NCI-H748 treated with DMSO at 0.1 percent for 48 hours (cell line): ENCODE data around the gene STPG3.

Experiments
- DNase-seq: peaks from one replicate; lab custom pipeline; 2025; lab: John Stamatoyannopoulos, UW

Gene STPG3

DNA sequence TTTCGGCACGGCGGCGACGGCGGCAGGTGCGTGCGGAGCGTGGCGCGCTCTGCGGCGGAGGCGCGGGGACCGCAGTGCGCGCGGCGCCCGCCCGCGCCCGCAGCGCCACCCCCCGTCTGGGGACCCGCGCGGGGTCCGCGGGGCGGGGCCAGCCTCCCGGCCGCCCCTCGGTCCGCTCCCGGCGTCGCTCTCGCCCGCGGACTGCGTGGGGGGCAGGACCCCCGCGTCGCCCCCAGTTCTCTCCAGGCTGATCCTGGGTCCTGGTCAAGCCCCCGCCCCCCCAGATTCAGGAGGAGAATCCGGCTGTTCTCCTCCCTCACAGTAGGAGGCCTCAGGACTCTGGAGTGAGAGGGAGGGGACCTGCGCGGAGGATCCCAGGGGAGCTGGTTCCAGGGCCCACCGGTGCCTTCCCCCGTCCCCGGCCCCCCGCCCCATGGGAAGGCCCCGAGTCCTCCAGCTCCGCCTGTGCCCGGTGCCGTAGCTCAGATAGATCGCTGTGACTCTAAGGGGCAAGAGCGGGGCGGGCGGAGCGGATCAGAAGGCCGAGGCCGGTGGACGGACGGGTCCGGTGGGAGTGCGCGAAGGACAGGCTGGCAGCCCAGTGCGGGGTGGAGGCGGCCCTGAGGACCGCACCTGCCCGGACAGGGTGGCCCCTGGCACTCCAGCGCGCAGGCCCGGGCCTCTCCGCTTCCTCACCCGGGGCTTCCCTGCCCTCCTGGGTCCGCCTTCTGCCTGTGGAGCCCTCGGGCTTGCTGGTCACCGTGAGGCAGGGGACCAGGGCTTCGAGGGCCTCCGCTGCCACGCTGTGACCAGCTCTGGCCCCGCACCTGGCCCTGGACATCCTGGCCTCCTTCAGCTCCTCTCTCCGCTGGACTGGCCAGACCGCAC, 28.7 kb upstream of the STPG3 start, which contains the start of gene RNF208:
Gene RNF208 (minus strand): TSS at position 51 of the 888 bp plus-strand sequence. CDS start 1,028 bp downstream, outside the sequence.
- DNase-seq: no peak

- peak; percentile 77 for DNase-seq
Measured at GRCh38 chr9:137223078-137223970, 27.8 kb upstream of the STPG3 start.

DNA sequence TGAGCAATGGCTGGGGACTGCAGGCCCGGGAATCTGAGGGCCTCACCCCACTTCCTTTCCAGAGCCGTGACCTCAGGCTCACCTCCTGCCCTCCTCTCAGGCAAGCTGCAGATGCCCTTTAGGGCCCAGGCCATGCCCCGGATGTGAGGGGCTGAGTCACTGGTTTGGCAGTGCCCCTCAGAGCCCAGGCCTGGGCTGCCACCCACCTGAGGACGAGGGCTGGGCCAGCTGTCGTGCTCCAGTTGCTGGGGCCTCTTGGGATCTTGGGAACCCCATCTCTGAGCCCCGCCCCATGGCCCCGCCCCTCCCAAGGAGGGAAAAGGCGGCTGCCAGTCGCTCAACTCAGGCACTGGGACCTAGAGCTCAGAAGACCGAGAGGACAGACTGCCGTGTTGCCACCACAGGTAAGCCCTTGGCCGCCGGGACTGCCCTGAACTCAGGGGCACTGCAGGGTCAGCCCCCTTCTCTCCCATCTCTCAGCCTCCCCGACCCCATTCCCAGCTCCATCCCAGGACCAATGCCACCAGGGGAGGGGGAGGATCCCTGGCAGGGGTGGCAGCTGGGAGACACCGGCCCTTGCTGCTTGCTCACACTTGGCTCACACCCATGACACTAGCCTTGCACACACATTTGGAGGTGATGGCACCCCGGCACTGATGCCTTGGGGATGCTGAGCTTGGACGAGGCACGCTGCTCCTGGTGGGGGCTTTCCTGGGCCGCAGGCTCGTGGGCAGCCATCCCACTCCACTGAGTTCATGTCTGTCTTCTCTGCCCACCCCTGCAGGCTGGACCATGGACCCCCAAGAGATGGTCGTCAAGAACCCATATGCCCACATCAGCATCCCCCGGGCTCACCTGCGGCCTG, 26.0 kb upstream of the STPG3 start, which contains the start of gene CYSRT1:
Gene CYSRT1 (plus strand): TSS at position 345 of the 865 bp plus-strand sequence. CDS start 448 bp downstream, at position 793.
- DNase-seq: no peak

DNA sequence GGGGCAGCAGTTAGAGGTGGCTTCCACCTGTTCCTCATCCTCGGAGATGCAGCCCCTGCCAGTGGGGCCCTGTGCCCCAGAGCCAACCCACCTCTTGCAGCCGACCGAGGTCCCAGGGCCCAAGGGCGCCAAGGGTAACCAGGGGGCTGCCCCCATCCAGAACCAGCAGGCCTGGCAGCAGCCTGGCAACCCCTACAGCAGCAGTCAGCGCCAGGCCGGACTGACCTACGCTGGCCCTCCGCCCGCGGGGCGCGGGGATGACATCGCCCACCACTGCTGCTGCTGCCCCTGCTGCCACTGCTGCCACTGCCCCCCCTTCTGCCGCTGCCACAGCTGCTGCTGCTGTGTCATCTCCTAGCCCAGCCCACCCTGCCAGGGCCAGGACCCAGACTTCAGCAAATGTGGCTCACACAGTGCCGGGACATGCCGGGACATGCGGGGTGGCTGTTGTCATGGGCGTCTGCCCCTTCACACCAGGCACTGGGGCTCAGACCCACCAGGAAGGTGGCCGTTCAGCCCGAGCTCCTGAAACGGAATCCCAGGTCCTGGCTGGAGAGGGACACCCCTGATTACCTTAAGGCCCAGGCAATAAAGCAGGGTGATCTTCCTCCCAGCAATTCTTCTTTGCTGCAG, 25.3 kb upstream of the STPG3 start:
- DNase-seq: no peak

DNA sequence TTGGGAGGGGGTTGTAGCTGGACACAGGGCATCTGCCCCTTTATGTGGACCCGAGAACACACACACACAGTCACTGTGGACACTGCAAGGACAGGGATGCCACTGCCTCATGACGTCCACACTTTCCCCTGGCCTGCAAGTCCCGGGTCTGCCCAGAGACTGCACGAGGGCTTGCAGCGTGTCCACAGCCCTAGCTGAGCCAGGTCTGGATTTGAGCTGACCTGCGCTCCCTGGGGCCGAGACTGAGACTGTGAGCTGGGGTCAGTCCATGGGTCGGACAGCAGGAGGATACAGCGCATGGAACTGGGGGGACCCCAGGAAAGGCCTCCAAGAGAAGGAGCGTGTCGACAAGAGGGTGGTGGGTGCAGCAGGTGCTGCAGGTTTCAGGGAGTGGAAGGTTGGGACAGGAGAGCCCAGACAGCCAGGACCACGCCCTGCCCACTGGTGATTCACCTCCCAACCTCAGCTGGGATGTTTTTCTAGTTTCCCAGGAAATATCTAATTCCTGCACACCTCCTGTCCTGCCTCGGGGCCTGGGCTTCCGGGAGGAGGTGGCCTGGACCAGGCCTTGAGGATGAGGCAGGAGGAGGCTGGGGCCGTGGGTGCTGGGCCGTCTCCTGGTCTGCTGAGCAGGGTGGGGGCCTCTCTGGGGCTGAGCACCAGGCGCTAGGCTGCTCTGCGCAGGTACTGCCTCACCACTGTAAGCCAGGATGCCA, 24.6 kb upstream of the STPG3 start:
- DNase-seq: no peak

DNA sequence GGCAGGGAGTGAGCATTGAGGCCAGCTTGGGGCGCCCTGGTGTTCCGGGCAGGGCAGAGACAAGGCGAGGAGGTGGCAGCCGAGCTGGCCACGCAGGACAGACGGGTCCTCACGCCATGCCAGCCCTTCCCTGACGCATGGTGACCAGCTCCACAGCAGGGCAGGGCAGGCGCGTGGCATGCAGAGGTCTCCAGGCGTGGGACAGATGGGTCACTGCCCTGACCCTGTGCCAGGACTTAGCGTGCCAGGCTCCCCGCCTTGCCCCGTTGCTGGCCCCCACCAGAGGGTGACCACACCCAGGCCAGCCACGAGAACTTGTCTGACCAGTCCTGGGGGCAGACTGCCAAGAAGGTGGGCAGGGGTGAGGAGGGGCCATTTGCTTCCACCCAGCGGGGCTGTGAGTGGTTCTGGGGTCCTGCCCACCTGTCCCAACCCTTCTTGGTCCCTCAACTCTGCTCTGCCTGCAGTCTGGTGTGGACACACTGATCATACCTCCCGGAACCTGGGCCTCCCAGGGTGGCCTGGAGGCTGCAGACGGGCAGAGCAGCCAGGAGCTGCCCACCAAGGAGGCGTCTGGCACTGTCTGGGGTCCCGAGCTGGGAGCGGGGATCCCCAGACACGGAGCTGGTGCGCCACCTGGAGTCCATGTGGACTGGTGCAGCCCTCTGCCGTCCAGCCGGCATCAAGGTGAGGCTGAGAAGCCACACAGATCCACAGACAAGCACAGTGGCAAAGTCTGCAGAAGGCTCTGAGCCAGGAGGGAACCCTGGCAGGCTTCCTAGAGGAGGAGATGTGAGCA, 23.8 kb upstream of the STPG3 start, which contains the start of gene RNF224:
Gene RNF224 (plus strand): TSS at position 449 of the 799 bp plus-strand sequence. CDS start 834 bp downstream, outside the sequence.
- DNase-seq: peak; percentile 31

- no peak for DNase-seq
Measured at GRCh38 chr9:137227853-137228505, 23.1 kb upstream of the STPG3 start.

DNA sequence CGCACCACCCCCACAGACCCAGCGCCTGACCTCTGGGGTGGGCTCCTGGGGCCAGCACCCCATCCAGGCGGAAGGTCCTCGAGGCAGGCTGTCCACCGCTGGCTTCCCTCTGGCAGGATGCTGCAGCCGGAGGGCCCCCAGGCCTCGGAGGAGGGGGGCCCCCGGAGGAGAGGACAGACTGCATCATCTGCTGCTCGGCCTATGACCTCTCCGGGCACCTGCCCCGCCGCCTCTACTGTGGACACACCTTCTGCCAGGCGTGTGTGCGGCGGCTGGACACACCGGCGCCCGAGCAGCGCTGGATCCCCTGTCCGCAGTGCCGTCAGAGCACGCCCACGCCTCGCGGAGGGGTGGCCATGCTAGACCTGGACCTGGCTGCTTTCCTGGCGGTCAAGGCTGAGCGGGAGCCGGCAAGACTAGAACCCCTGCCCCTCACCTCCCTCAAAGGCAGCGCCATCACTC, 22.5 kb upstream of the STPG3 start:
- DNase-seq: no peak

DNA sequence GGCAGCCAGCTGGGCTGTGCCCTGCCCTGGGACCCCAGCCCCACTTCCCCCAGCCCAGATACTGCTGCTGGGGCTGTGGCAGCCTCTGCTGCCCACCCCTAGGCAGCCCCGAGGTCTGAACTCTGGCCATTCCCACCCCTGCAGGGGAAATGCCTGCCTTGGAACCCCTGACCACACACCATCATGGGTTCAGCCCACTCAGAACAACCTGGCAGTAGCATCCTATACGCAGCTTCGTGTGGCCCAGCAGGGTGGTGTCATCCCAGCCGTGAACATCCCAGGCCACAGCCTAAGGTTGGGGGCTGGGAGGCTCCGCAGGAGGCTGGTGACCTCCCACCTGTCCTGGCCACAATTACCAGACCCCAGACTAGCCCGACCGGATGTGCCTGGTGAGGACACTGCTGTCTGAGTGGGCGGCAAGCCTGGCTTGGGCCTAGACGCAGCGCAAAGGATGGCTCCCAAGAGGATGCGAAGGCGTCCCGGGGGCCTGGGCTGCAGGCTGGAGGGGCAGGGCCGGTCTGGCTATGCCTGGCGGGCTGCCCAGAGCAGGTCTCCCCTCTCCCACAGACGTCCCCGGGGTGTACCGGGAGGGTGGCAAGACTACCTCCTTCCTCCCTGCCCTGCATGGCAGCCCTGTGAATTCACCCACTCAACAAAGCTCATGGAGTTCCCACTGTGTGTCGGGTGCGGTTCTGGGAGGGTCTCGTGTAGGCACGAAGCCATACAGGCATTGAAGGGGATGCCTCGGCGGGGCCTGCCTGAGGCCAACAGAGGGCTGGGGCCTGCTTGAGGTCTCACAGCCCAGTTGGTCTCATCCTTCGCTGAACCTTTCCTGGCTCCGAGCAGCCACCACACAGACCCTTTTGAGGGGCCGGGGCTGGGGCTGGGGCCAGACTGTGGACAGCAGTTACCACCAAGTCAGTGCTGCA, 21.9 kb upstream of the STPG3 start:
- DNase-seq: no peak

GRCh38 chr9:137229903-137230704, 21.0 kb upstream of the STPG3 start:
- no peak for DNase-seq

DNA sequence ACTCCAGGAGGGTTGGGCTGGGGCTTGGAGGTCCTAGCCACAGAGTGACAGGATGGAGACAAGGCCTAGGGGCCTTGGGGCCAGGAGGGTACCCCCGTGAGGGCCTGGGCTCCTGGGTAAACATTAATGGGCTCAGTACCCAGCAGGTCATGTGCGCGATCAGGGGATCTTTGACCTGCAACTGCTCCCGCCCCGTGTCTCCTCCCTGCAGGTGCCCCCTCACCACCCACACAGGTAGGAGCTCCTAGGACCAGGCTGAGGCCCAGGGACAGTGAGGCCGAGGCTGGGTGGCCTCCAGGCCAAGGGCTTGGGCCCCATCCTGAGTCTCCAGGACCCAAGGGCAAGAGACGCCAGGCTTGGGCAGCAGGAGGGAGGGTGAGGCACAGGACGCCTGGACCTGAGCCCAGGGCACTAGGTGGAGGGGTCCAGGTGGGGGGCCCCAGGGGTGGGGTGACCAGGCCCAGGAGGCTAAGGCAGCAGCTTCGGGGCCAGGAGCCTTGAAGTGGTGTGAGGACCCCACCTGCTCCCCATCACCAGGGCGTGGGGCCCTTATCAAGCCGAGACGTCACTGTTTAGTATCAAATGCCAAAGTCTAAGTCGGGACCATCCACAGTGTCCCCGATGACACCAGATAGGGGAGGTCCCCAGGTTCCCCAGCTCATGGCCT, 20.2 kb upstream of the STPG3 start, which contains the start of gene SLC34A3:
Gene SLC34A3 (plus strand): TSS at position 197 of the 667 bp plus-strand sequence. CDS start 802 bp downstream, outside the sequence.
- no peak for DNase-seq

DNA sequence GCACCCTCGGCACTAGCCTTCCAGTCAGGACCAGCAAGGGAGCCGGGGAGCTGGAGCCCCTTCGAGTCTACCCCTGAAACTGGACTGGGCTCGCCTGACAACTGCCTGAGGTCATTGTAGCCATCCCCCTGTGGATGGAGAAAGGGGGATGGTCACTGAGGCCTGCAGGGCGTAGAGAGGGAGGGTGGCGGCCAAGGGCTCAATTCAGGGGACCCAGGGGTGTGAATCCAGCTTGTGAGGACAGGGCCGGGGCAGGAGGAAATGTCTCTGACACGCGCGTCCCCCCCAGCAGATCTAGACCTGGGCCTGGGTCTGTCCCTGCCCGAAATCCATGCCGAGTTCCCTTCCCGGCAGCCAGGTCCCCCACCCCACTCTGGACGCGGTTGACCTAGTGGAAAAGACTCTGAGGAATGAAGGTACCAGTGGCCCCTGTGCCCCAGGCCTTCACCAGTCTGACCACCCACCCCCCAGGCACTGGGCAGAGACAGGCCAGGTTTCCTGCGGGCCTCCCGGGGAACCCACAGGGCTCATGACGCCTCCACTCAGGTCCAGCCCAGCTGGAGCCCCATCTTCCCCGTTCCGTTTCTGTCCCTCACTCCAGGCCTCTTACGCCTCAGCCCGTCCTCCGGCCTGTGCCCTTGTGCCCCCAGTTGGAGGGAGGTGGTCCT, 19.6 kb upstream of the STPG3 start:
- no peak for DNase-seq

- DNase-seq: no peak
Measured at GRCh38 chr9:137232101-137232500, 19.0 kb upstream of the STPG3 start.

- no peak for DNase-seq
Measured at GRCh38 chr9:137232510-137232909, 18.6 kb upstream of the STPG3 start.

DNA sequence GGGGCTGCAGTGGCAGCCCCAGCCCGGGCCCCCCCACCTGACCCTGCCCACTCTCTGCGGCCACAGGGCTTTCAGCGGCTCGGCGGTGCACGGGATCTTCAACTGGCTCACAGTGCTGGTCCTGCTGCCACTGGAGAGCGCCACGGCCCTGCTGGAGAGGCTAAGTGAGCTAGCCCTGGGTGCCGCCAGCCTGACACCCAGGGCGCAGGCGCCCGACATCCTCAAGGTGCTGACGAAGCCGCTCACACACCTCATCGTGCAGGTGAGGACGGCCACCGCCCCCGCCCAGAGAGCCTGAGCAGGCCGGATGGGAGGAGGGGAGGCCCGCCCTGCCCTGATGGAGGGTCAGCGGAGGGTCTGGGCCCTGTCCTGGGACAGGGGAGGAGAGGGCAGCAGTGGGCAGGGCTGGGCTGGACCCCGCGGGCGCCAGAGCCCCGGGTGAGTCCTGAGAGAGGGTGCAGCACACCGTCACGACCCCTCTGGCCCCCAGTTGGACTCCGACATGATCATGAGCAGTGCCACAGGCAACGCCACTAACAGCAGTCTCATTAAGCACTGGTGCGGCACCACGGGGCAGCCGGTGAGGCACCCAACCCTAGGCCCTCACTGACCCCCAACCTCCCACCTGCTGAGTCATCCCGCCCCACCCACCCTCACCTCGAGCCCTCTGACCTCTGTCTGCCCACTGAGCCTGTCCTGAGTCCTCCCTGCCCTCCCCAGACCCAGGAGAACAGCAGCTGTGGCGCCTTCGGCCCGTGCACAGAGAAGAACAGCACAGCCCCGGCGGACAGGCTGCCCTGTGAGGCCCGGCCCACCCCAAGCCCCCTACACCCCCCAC, 17.7 kb upstream of the STPG3 start:
- no peak for DNase-seq
